Neural cell (in vitro differentiated cells): ENCODE data around the gene TMEM63B.

Source experiments
- EZH2 ChIP-seq: fragments of 200-600, 300-800 bp; shearing (Covaris generic), sonication (generic); IDR thresholded peaks from 2 replicates; pipeline ENCODE4 v1.6.1; 2014; ENCODE audit warnings: antibody characterized with exemption, low read length, borderline replicate concordance, mild to moderate bottlenecking; ENCODE audit not compliant: insufficient read depth, poor library complexity, severe bottlenecking
- POLR2AphosphoS5 ChIP-seq: IDR thresholded peaks from 2 replicates; pipeline ENCODE4 v1.6.1; 2012
- TF ChIP-seq, protein P1 (sequence below): fragments of 450-650 bp; IDR thresholded peaks from 2 replicates; pipeline ENCODE4 v1.5.1; 2014; ENCODE audit warnings: antibody characterized with exemption, mild to moderate bottlenecking, moderate library complexity; ENCODE audit not compliant: poor library complexity, severe bottlenecking

DNA sequence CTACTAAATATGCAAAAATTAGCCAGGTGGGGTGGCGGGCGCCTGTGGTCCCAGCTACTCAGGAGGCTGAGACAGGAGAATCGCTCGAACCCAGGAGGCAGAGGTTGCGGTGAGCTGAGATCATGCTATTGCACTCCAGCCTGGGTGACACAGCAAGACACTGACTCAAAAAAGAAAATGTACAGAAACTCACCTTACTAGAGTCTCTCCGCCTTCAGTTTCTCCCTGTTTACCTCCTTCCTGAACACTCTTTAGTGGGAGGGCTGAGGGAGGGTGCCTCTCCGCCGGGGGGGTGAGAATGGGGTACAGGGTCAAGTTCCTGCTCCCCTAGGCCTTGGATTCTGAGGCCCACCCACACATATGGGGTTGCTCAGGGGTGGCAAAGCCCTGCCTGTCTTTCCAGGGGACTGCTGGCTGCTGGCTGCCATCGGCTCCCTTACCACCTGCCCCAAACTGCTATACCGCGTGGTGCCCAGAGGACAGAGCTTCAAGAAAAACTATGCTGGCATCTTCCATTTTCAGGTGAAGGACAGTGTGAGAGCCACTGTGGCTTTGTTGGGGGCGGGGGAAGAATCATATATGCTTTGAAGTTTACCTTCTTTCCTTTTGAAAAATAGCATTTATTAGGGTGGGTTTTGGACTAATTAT lies 44.7 kb downstream of the TMEM63B start:
- TF ChIP-seq, protein P1, sequence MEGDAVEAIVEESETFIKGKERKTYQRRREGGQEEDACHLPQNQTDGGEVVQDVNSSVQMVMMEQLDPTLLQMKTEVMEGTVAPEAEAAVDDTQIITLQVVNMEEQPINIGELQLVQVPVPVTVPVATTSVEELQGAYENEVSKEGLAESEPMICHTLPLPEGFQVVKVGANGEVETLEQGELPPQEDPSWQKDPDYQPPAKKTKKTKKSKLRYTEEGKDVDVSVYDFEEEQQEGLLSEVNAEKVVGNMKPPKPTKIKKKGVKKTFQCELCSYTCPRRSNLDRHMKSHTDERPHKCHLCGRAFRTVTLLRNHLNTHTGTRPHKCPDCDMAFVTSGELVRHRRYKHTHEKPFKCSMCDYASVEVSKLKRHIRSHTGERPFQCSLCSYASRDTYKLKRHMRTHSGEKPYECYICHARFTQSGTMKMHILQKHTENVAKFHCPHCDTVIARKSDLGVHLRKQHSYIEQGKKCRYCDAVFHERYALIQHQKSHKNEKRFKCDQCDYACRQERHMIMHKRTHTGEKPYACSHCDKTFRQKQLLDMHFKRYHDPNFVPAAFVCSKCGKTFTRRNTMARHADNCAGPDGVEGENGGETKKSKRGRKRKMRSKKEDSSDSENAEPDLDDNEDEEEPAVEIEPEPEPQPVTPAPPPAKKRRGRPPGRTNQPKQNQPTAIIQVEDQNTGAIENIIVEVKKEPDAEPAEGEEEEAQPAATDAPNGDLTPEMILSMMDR, result no peak
- TF ChIP-seq EZH2, result no peak
- TF ChIP-seq POLR2AphosphoS5, result no peak
